Heart left ventricle (tissue), 16 donors: ENCODE results near the gene GRIP1. TPM values are rescaled to one million over a fixed set of nuclear protein-coding genes. Genes with fewer than 3 reads are reported as not detected.

Experiments
- ATAC-seq, 4 donors: fragments of 200-7000 bp; cut with Tn5 transposase; one replicate each; pipeline ENCODE4 v1.9.1; 2020 to 2022; ENCODE audit warnings: moderate library complexity in 4 of 4, mild to moderate bottlenecking in 3 of 4, moderate number of reproducible peaks in 1 of 4
- DNase-seq, 5 donors: peaks; one replicate each; pipeline ENCODE4 v3.0.0-alpha.2; 2020
- H3K27ac ChIP-seq, 12 donors: fragments of 200-600 bp; sonication (generic) in 4 of 12; one replicate each; pipeline versions ENCODE4 v1.5.0 to v1.8.0; 2016 to 2022; ENCODE audit warnings: mild to moderate bottlenecking in 2 of 12
- H3K27me3 ChIP-seq, 9 donors: fragments of 200-600 bp; sonication (generic) in 2 of 9; one replicate each; pipeline versions ENCODE4 v1.5.1 to v1.8.0; 2016 to 2022; ENCODE audit warnings: mild to moderate bottlenecking in 3 of 9
- H3K36me3 ChIP-seq, 9 donors: fragments of 200-600 bp; sonication (generic) in 2 of 9; one replicate each; pipeline versions ENCODE4 v1.5.0 to v1.8.0; 2018 to 2022; ENCODE audit warnings: mild to moderate bottlenecking in 2 of 9
- H3K4me1 ChIP-seq, 12 donors: fragments of 200-600 bp; sonication (generic) in 4 of 12; one replicate each; pipeline versions ENCODE4 v1.5.0 to v1.8.0; 2016 to 2022; ENCODE audit warnings: mild to moderate bottlenecking in 3 of 12
- H3K4me3 ChIP-seq, 12 donors: fragments of 200-600 bp; sonication (generic) in 4 of 12; one replicate each; pipeline versions ENCODE4 v1.5.0 to v1.8.0; 2017 to 2022; ENCODE audit warnings: mild to moderate bottlenecking in 9 of 12, moderate library complexity in 4 of 12
- H3K9me3 ChIP-seq, 12 donors: fragments of 200-600 bp; sonication (generic) in 4 of 12; one replicate each; pipeline versions ENCODE4 v1.5.0 to v1.8.0; 2016 to 2022; ENCODE audit warnings: mild to moderate bottlenecking in 1 of 12
- POLR2A ChIP-seq, 2 donors: fragments of 450-650 bp; IDR thresholded peaks; one replicate each; pipeline ENCODE4 v1.6.1; 2017; ENCODE audit warnings: antibody characterized with exemption in 2 of 2, mild to moderate bottlenecking in 2 of 2, moderate library complexity in 2 of 2
- WGBS, 4 donors: extraction: QIAGEN DNeasy Blood & Tissue Kit in 2 of 4; methylation state at CpG; one replicate each; pipeline versions ENCODE4 v1.1.5 to v1.1.7; 2013 to 2018; 5-methylcytosine and 5-hydroxymethylcytosine counted together
- intact Hi-C, 10 donors: fragments of 100-400 bp; cut with DNase I; formaldehyde crosslinking; loops; one replicate each; pipeline versions ENCODE4 v1.11.1 to v1.14.2; 2022
- polyA plus RNA-seq, 2 donors: library from polyadenylated mRNA; stranded (reverse); fragments of 200-250 nt; gene quantifications; one replicate each; pipeline ENCODE4 v1.2.3, GENCODE V29; 2013
- total RNA-seq, 9 donors: library from RNA; depleted of rRNA in 2 of 9; stranded (reverse); fragments of >200 nt in 2 of 9; fragmentation: NEBNext Ultra II Directional in 3 of 9; extraction: Animal tissue kit (Norgen Biotek cat#: 25700) in 3 of 9; gene quantifications; one replicate each; pipeline versions ENCODE4 v1.1.0 to v1.2.4, GENCODE V29; 2016 to 2023
- TF ChIP-seq, protein P1 (sequence below), 12 donors: fragments of 200-600 bp; sonication (generic) in 4 of 12; IDR thresholded peaks; one replicate each; pipeline versions ENCODE4 v1.5.0 to v1.8.0; 2018 to 2022; ENCODE audit warnings: antibody characterized with exemption in 12 of 12, mild to moderate bottlenecking in 5 of 12
- donor health status: ischemic (EF 13 %, LVEDD 7.1; RV severe dilation, severe dysfunction).
- donor health status: healthy with polysubstance abuse.
- donor health status: DM: no; HTN: yes; CAD: no.
- donor health status: DM: no; HTN: no; CAD: no.
- donor health status: ischemic (EF 25% LVEDD 6.9; RV normal size, moderate dysfunction).
- donor health status: ischemic (EF 25% LVEDD 5.7; RV mildly dilated, moderate dysfunction).
- donor health status: healthy.
- donor health status: DM: yes; HTN: yes; CAD: no.
- donor health status: ischemic (EF 35%, LVEDD 5.7; RV mildly dilated, moderate dysfunction).
- donor health status: nonischemic (EF 11% LVEDD 7.7; RV severe dilation, severe dysfunction).
- donor health status: DM: yes; HTN: yes; CAD: no.
- donor health status: PGD.
- donor health status: ischemic (EF 29% LVEDD 5.4; RV normal size, mild dysfunction).
- donor health status: nonischemic (EF 23%, LVEDD 6.1; RV moderate dilation, normal function).

Gene GRIP1
- total and polyA plus RNA-seq, 11 donors, result 0.30 to 8.4 (median 1.5) TPM

- Histone ChIP-seq H3K4me1 (peaks cover 0 to 21% (median 0%) of the 10 kb centered on the region in 12 donors), H3K4me3 (no peak overlapping the region), H3K27ac (peak overlapping the region in 1 of 12 donors; percentile 35), H3K36me3 (no peaks in the 10 kb centered on the region), H3K9me3 (no peaks in the 10 kb centered on the region), H3K27me3 (no peaks in the 10 kb centered on the region)
- WGBS, 4 donors, result 88 to 92% (median 91%) methylated on average over 6 of the region's 6 CpGs
- ATAC-seq (no peak), DNase-seq (no peak)
- TF ChIP-seq POLR2A (IDR thresholded peaks at IDR 0.05), result no peak
- intact Hi-C loops, result no loop called here
Measured at GRCh38 chr12:66379616-66380015, 299.3 kb downstream of the GRIP1 start.

DNA sequence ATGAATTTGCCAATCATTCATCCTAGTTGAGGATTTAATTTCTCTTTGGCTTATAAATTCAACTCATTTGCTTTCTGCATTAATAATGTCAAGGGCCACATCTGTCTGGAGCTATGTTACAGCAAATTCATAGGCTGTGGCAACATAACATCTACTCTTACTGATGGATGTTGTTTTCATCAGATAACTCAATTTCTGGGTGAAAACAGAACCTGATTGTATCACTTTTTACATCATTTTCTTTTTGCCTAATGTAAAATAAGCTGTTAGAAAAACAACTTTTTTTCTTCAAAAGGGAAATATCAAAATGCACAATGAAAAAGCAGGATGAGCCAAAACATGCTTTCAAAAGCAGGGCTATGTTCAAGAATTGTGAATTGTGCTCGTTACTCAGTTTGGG lies 303.3 kb downstream of the GRIP1 start:
- H3K36me3 ChIP-seq, result no peaks in the 10 kb centered on the region
- no peak for ATAC-seq
- WGBS, 4 donors, result 74 to 90% (median 88%) methylated on average over 1 of the region's 1 CpG
- H3K4me1 ChIP-seq, result peaks cover 0 to 13% (median 0%) of the 10 kb centered on the region in 12 donors
- no peak overlapping the region for H3K4me3 ChIP-seq
- no peaks in the 10 kb centered on the region for H3K27me3 ChIP-seq
- no peaks in the 10 kb centered on the region for H3K9me3 ChIP-seq
- DNase-seq, result no peak
- TF ChIP-seq, protein P1, sequence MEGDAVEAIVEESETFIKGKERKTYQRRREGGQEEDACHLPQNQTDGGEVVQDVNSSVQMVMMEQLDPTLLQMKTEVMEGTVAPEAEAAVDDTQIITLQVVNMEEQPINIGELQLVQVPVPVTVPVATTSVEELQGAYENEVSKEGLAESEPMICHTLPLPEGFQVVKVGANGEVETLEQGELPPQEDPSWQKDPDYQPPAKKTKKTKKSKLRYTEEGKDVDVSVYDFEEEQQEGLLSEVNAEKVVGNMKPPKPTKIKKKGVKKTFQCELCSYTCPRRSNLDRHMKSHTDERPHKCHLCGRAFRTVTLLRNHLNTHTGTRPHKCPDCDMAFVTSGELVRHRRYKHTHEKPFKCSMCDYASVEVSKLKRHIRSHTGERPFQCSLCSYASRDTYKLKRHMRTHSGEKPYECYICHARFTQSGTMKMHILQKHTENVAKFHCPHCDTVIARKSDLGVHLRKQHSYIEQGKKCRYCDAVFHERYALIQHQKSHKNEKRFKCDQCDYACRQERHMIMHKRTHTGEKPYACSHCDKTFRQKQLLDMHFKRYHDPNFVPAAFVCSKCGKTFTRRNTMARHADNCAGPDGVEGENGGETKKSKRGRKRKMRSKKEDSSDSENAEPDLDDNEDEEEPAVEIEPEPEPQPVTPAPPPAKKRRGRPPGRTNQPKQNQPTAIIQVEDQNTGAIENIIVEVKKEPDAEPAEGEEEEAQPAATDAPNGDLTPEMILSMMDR (IDR thresholded peaks at IDR 0.05), result no peak
- TF ChIP-seq POLR2A (IDR thresholded peaks at IDR 0.05), result no peak
- no peak overlapping the region for H3K27ac ChIP-seq
- intact Hi-C loops, result no loop called here

DNA sequence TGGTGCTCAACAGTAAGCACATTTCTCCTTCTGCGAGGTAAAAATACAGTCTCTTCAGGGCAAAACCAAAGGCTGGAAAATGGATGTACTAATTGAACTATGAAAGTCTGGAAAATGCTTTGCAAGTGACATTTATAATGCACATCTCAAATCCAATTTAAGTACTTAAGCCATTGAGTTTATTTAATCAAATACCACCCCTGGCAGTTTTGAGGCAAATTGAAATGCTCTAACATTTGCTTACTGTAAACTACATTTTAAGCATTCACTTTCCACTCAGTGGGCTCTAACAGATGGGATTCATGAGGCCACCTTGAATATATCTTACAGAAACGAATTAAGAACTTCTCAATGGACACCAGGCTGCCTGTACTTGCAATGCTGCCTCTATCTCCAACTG lies 306.9 kb downstream of the GRIP1 start:
- no peaks in the 10 kb centered on the region for H3K27me3 ChIP-seq
- H3K36me3 ChIP-seq, result no peaks in the 10 kb centered on the region
- TF ChIP-seq POLR2A (IDR thresholded peaks at IDR 0.05), result no peak
- TF ChIP-seq, protein P1 (IDR thresholded peaks at IDR 0.05), result no peak
- 71 to 83% (median 80%) methylated on average over 2 of the region's 2 CpGs for WGBS, 4 donors
- DNase-seq, result no peak
- no peak for ATAC-seq
- H3K4me3 ChIP-seq, result no peak overlapping the region
- intact Hi-C loops, result no loop called here
- no peaks in the 10 kb centered on the region for H3K9me3 ChIP-seq
- no peak overlapping the region for H3K27ac ChIP-seq
- H3K4me1 ChIP-seq, result no peaks in the 10 kb centered on the region

GRCh38 chr12:66367015-66367667 lies 311.7 kb downstream of the GRIP1 start:
- no peaks in the 10 kb centered on the region for H3K36me3 ChIP-seq
- intact Hi-C loops, result no loop called here
- no peaks in the 10 kb centered on the region for H3K9me3 ChIP-seq
- H3K4me1 ChIP-seq, result peaks cover 0 to 7% (median 0%) of the 10 kb centered on the region in 12 donors
- H3K27ac ChIP-seq, result no peak overlapping the region
- no peaks in the 10 kb centered on the region for H3K27me3 ChIP-seq
- ATAC-seq, result no peak
- TF ChIP-seq POLR2A (IDR thresholded peaks at IDR 0.05), result no peak
- TF ChIP-seq, protein P1 (IDR thresholded peaks at IDR 0.05), result no peak
- WGBS, 4 donors, result 50 to 58% (median 55%) methylated on average over 3 of the region's 3 CpGs
- no peak overlapping the region for H3K4me3 ChIP-seq
- no peak for DNase-seq
